D721Med (cell line): ENCODE measurements around the gene MAST4.

Experiments
- DNase-seq: peaks from one replicate; pipeline ENCODE4 v3.0.0; 2011; ENCODE audit warnings: low spot score; ENCODE audit not compliant: insufficient read length
- FAIRE-seq: peaks from 2 replicates; lab custom pipeline; 2011; peaks lifted over from hg19 to GRCh38; lab: Jason Lieb, UNC
- TF ChIP-seq, protein P1 (sequence below): IDR thresholded peaks from 2 replicates; pipeline ENCODE4 v1.5.1; 2012; ENCODE audit warnings: mild to moderate bottlenecking, control low read depth; ENCODE audit not compliant: insufficient read depth; ENCODE audit errors: missing control alignments

The MAST4 gene

GRCh38 chr5:67090040-67090439 is 493.8 kb downstream of the MAST4 start:
- FAIRE-seq: no peak
- DNase-seq: no peak
- TF ChIP-seq, protein P1, sequence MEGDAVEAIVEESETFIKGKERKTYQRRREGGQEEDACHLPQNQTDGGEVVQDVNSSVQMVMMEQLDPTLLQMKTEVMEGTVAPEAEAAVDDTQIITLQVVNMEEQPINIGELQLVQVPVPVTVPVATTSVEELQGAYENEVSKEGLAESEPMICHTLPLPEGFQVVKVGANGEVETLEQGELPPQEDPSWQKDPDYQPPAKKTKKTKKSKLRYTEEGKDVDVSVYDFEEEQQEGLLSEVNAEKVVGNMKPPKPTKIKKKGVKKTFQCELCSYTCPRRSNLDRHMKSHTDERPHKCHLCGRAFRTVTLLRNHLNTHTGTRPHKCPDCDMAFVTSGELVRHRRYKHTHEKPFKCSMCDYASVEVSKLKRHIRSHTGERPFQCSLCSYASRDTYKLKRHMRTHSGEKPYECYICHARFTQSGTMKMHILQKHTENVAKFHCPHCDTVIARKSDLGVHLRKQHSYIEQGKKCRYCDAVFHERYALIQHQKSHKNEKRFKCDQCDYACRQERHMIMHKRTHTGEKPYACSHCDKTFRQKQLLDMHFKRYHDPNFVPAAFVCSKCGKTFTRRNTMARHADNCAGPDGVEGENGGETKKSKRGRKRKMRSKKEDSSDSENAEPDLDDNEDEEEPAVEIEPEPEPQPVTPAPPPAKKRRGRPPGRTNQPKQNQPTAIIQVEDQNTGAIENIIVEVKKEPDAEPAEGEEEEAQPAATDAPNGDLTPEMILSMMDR: no peak

DNA sequence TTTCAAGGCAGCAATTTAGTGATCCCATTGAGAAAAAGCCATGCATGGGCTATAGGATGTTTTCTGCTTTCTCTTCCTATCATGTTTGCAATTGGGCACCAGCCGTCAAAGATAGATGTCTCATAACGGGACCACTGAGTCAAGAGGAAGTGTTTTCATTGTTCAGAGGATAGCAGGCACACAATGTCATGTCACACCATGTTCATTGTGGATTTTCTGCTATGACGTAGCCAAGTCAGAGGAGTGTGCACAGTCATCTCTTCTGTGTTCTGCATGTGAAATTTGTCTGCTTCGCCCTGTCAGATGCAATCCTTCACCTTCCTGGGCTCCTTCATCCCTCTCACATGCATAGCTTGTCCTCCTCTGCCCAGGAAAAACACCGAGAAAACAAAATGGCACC is 494.4 kb downstream of the MAST4 start:
- no peak for FAIRE-seq
- TF ChIP-seq, protein P1: no peak
- no peak for DNase-seq

- TF ChIP-seq, protein P1: no peak
- no peak for DNase-seq
- FAIRE-seq: no peak
Measured at GRCh38 chr5:67092535-67092934, 496.3 kb downstream of the MAST4 start.

- TF ChIP-seq, protein P1: no peak
- FAIRE-seq (no peak), DNase-seq (no peak)
Measured at GRCh38 chr5:67093279-67093678, 497.1 kb downstream of the MAST4 start.

DNA sequence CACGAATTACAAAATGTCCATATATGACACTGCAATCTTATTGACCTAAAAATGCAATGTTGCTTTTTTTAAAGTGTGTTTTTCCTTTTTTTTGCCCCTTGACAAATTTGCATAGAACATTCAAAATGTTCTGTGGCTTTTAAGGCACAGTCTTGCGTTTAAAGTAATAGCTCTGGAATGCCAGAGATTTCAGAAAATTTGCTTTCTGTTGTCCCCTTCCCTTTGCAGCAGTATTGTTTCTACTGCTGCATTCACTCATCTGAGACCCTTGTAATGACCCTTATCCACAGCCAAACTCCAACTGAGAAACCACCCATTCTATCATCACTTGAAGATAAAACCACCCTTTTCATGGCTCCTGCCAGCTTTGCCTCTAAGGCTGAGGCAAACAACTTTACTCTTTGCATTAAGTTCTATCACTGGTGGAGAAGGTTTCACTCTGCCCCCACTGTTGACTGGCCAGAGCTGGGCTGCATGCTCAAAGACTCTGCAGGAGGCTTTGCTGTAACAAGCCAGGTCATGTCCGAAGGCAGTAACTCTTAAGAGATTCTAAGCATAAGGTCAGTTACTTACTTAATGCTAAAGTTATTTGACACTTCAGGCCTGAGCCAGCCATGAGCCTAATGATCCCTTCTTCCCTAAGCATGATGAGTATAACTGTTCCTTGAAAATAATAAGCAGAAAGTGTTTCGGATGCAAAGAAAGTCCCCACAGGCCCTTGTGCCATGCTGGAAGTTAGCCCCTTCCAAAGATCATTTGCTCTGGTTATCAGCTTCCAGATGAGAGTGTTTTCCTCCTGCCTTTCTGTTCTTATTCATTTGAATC is 498.5 kb downstream of the MAST4 start:
- FAIRE-seq (peak; percentile 72), DNase-seq (no peak)
- TF ChIP-seq, protein P1: no peak

- TF ChIP-seq, protein P1: no peak
- DNase-seq: no peak
- no peak for FAIRE-seq
Measured at GRCh38 chr5:67095346-67096171, 499.4 kb downstream of the MAST4 start.
